DMS114 treated with DMSO at 0.1 percent for 48 hours (cell line): ENCODE measurements around the gene HPS1.

Experiments
- DNase-seq: peaks from one replicate; lab custom pipeline; 2025; ENCODE audit not compliant: unreplicated experiment; lab: John Stamatoyannopoulos, UW

HPS1 gene

DNA sequence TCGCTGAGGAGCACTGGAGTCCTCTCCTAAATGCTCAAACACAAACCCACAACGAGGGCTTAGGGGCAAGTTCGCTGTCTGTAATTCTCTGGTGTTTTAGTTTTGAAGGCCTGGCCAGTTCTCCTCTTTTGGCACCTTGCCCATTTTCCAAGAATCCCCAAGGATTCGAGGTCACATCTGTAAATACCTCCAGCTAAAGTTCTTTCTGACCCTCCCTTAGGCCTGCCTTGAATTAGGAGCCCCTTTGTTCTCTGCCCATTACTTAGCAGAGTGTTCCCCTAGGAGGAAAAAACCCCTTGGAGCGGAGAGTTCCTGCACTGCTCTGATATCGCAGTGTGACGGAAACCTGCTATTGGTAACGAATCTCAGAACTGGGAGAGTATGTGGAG lies 31.0 kb downstream of the HPS1 start:
- DNase-seq = no peak

DNA sequence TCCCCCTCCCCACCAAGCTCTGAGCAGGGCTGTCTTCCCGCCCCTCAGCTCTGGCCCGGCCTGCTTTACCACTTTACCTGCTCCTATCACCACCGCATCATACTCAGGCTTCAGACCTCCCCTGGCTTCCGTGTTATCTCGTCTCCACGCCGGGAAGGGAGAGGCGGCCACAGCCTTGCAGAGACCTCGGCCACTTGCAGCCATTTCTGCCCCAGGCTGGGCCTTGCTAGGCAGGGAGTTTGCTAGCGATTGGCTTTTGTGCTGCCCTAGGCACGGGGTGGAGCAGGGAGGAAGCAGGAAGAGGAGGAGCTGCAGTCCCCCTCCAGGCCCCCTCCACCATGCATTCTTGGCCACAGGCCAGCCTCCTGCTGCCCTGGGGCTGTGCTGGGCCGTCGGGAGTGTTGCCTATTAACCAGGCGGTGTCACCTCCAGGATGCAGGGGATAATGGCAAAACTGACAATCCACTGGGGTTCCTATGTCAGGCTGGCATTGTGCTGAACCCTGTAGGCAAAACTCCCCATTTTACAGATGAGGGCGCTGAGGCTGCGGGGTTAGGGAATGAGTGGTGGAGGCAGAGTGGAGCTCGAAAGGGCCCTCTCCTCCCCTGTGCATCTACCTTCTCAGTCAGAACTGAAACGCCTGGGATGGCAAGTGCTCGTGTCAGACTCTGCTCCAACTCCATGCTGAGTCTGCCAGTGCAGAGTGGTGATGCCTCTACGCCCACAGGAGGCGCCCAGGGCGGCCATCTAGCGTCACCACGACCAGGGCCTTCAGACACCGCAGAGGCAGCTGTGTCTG lies 31.6 kb downstream of the HPS1 start, which contains the start of gene PYROXD2:
Gene PYROXD2 (minus strand): TSS at position 251 of the 799 bp plus-strand sequence. CDS start 47 bp downstream, at position 204.
- no peak for DNase-seq

DNA sequence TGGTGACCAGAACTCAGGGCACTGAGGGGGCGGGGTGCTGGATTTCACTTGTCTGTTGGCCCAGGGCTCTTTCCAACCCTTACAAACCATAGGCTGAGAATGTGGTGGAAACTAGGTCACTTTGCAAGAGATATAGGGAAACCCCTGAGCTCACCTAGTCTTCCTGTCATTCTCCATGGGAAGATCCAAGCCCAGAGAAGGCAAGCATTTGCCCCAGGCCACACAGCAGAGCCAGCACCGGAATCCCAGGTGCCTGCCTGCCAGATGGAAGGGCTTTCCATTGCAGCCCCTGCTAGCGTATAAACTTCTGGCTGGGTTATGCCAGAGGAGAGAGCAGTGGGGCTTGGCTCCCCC lies 32.2 kb downstream of the HPS1 start:
- no peak for DNase-seq

DNA sequence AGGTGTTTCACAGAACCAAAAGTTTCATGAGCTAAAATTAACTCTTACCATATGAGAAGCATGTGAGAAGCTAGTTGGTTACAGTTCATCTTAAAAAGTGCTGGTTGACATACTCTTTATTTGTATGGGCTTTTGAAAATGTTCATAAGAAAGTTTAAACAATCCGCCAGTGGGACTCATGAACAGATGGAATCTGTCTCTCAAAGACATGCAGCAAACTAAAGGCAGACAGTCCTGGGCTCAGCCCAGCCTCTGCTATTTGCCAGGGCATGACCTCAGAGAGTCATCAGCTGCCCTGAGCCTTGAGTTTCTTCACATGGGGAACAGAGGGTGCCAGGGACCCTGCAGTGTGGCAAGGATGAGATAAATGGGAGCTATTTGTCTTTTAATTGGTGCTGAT lies 35.0 kb downstream of the HPS1 start:
- no peak for DNase-seq

DNA sequence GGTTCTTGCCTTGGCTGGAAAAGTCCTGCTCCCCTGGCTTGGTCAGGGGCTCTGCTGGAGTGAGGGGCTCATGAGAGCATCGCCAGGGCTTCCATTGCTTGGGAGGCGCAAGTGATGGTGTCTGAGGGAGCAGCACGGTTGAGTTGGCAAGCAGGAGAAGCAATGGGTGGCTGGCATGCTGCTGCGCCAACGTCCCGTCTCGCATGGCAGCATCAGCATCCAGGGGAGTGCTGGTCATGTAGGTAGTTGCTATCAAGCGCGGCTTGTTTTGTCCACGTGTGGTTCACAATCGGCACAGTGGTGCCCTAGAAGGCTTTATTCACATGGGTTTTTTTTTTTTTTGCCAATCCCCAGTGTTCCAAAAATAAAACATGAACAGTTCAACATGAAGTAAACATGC lies 35.6 kb downstream of the HPS1 start:
- no peak for DNase-seq

DNA sequence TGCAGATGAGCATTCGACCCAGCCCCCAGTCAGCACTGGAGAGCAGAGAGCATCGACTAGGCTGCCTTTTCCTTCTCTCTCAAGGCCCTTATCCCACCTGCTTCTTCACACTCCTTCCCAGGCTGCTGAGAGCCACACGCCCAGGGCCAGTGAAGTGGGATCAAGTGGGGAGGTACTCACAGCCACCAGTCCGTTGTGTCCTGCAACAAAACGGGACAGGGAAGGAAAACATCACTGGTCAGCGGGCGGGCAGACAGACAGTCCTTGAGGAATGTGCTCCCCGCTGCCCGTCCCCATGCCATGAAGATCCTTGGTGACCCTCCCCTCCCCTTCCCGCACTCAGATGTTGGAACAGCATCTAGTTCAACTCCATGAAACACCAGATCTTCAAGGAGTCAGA lies 36.0 kb downstream of the HPS1 start:
- no peak for DNase-seq

DNA sequence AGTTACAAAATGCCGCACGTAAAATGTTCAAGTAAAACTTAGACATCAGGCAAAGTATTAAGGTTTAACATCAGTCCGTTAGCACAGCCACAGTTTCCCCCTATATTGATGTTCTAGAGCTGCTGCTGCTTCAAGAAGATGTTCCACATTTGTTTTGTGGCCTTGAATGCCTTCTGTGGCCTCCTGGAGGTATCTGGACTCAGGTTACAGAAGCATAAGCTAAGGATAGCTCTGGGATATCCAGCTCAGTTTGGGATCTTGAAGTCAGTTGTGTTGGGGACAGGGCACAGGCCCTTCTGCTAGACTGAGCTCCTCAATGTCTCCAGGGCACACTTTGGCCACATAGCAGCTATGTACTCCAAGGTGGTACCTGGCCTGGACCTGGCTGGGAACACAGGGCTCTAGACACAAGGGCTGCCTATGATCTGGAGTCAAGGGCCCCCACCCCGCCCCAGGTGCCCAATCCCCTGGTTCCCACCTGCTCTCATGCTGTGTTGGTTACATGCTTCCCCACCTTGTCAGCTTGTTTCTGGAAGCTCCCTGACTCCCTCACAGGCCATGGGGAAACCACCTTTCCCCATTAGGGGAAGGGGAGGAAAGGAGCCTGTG lies 36.5 kb downstream of the HPS1 start:
- DNase-seq = no peak

DNA sequence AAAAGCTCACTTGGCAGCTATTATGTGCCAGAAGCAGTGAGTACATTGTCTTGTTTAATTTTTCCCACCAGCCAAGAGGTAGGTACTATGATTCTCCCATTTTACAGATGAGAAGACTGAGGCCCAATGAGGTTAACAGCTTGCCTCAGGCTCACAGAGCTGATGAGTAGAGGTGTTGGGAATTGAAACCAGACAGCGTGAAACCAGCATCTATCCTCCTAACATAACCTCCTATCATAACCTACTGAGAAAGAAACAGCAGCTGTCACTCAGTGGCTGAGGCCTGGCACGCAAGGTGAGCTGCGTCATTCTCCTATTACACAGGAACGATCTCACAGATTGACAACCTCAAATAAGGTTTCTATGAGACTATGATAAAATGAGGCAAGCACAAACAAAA lies 37.9 kb downstream of the HPS1 start:
- DNase-seq = no peak

DNA sequence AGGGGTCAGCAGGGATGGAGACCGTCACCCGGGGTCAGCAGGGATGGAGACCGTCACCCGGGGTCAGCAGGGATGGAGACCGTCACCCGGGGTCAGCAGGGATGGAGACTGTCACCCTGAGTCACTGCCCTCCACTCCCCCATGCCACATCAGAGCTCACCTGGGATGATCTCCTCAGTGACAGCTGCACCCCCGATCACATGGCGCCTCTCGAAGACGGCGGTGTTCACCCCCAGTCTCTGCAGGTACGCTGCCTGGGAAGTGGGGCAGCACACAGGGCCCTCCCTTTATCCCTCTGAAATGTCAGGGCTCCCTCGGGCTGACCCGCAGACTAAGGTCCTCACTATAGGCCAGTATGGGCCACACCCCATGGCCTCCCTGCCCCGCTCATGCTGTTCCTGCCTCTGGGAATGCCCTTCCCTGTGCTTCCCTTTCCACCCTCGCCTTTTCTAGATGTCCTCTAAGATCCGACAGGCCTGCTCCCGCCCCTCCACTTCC lies 38.9 kb downstream of the HPS1 start:
- DNase-seq = no peak

DNA sequence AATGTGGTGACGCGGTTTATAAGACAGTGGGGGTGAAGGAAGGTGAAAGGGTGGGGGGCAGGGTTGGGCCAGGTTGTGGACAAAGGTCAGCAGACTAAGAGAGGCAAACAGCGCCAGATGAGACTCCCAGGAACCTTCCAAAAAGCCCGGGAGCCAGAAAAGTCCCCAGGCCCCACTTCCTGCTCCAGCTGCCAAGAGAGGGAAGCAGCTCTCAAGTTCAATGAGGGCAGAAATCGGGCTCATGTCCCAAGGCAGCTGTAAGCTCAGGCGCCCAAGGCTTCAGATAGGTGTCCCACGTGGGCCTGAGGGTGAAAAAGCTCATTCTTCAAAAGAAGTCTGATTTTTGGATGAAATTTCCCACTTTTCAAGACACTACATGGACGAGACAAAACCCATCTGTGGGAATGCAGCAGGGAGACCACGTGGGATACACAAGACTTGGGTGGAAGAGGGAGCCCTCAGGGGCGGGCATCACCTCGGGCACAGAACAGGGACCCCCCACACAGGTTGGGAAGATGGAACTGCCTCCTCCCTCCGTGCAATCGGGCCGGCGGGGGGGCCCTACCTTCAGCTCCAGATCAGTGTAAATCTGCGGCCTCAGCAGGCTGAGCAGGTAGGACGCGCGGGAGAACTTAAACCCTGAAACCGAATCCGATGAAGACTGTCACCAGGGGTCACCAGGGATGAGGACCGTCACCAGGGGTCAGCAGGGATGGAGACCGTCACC lies 39.6 kb downstream of the HPS1 start:
- no peak for DNase-seq

DNA sequence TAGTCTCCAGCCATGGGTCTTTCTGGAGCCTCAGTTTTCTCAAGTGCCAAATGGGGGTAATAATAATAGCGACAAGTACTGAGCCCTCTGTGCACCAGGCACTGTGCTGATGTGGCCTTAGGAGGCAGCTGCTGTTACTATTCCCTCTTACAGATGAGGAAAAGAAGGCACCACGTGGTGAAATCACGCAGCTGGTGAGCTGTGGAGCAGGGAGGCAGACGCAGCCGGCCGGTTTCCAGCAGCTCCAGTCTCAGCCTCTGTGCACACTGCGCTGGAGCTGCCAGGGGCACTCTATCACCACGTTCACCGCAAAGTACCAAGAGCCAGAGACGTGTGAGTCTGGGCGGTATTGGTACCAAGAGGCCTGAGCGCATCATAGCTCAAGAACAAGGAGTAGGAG lies 41.3 kb downstream of the HPS1 start:
- no peak for DNase-seq

DNA sequence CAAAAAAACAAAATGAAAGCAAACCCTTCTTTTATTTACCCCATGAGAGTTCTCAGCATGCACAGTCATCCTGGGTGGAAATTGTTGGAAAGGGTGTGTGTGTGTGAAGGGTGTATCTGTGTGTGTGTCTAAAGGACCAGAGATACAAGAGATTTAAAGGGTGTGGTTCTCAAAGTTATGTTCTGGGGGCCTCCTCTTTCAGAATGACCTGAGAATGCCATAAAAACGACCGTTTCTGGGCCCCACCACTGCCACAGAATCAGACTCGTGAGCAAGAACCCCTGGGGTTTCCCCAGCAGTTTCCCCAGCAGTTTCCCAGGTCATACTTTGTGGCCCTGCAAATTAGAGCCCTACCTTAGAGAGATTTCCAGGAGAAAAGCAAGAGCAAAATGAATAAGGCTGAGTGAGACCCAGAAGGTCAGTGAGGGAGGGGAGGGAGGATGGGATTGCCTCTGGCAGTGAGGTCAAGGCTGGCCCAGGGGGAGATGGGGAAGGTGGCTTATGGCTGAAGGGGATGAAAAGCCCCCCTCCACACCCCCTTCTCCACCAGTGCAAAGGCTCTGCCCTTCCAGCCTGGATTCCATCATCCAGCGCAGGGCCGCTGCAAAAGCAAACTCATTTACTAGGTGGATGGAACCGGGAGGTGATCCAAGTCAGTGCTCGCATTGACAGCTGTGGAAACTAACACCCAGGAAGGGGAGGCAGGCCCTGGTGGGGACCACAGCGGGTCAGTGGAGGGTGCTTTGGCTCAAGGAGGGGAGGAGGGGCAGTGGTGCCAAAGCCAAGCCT lies 42.0 kb downstream of the HPS1 start:
- no peak for DNase-seq

DNA sequence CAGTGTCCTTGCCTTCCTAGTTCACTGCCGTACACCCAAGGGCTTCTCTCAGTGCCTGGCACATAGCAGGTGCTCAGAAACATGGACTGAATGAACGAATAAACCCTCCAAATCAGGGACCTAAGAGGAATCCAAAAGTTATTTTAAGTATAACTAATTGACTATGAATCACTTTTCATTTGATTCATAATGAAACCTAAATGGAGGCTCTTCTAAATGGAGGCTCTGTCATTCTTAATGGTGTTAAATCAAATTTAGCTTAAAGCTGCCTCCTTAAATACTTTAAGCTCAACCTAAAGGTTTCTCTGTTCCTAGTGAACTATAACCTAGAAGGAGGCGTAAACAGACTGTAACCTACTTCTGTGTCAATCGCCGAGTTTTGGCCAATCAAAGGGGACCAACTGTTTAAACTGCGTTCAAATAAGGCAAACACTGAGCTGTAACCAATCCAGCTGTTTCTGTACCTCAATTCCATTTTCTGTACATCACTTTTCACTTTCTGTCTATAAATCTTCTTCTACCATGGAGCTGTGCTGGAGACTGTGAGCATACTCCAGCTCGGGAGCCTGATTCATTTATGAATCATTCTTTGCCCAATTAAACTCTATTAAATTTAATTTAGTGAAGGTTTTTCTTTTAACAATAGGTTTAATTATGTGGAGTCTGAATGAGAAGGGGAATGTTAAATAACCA lies 42.8 kb downstream of the HPS1 start:
- no peak for DNase-seq

DNA sequence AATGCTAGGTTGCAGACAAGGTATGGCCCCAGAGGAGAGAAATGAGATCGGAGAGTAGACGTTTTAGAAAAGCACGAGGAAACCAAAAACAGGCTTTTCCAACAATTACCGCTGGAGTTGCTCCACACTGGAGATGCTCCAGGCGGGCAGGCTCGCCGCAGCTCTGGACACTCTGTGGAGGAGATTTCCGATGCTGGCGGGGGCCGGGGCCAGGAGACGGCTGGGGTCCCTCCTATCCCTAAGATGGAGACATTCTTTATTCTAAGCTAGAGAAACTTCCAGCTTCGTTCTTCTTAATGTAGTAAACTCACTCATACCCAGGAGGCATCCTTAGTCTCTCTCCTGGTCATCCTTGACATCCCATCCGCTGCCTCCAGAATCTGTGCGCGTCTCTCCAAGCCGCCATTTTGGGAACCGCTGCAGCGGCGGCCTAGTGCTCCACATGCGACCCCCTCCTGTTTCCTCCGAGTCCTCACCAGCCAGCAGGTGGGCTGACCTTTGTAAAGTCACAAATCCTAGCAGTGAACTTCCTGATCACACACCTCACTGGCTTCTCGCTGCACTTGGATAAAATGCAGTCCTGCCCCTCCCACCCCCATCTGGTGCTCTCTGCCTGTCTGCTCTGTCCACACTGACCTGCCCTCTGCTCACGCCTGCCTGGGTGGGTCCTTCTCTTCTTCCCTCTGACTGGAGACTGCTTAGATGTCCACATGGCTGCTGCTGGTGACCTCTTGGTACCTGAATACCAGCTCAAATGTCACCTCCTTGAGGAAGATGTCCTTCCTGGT lies 43.6 kb downstream of the HPS1 start:
- DNase-seq = no peak

DNA sequence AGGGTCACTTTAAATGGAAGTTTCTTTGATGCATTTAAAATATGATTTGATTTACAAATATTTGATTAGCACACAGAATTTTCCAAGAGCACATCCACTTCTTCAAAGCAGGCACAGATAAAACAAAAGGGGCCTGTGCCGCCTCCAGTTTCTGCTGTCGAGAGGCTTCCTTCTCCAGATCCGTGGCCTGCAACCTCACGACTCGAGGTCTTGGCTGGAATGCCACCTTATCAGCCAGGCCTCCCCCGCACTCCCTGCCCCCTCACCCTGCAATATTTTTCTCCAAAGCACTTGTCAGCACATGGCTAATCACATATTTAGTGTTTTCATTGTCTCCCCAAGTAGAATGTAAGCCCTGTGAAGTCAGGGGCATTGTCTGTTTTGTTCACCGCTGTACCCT lies 44.3 kb downstream of the HPS1 start:
- DNase-seq = no peak

DNA sequence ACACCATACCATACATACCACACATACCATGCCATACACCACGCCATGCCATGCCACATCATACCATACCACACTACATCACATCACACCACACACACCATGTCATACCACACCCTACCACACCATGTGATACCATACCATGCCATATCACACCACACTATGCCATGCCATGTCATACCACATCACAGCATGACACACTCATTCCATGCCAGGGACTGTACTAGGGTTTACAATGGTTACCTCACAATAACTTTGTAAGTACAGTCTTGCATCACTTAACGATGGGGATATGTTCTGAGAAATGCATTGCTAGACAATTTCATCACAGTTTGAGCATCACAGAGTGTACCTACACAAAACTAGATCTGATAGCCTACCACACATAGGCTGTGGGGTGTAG lies 46.3 kb downstream of the HPS1 start:
- no peak for DNase-seq

DNA sequence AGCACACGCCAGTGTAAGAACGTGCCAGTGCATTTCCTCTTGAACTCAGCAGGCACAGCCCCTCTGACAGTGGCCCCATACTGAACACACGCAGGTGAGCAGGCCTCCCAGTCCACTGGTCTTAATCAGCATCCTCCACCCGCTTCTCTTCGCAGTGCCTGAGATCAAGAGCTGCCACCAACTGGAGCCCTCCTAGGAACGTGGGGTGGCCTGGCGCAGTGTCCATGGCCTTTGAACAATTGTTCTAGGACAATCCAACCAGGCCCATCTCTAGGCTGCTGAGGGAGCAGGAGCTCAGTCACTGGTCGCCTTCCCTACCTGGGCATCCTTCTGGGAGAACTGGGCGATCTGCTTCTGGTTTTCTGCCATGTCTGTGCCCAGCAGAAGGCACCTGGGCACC lies 47.0 kb downstream of the HPS1 start:
- DNase-seq = no peak

DNA sequence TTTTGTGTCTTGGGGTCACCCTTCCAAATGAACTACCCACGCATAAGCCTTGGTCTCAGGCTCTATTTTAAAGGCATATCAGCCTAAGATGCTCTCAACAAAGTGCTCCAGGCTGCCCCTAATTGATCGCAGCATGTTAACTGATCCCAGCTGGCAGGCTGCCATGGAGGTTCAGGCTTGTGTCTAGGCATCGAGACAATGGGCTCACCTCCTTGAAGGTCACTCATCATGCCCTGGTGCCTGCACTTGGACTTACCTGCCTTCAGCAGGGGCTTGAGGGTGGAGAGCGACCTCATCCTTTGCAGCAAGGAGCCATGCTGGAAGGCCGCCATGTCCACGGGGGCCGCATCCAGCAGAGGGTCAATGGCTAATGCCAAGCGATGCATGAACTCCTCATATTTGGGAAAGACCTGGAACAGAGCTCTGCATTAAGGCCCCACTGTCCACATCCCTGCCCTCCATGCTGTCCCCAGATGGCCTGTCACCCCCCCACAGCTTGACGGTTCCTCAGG lies 49.6 kb downstream of the HPS1 start:
- DNase-seq = no peak
